Psoas muscle (tissue), 8 donors: ENCODE measurements around the gene PLA2G4C. TPM values are rescaled to one million over a fixed set of nuclear protein-coding genes. Genes with fewer than 3 reads are reported as not detected.

ENCODE experiments used
- ATAC-seq, 4 donors: fragments of 200-7000 bp; cut with Tn5 transposase; one replicate each; pipeline ENCODE4 v1.9.1; 2020; ENCODE audit warnings: moderate library complexity in 3 of 4, mild to moderate bottlenecking in 2 of 4
- DNase-seq, 2 donors: peaks; one replicate each; pipeline ENCODE4 v3.0.0-alpha.2; 2020
- H3K27ac ChIP-seq: fragments of 200-600 bp; one replicate; pipeline ENCODE4 v1.8.0; 2022
- H3K27me3 ChIP-seq, 3 donors: fragments of 200-600 bp in 1 of 3; one replicate each; pipeline versions ENCODE4 v1.6.1 to v1.8.0; 2013 to 2022; ENCODE audit warnings: low read length in 2 of 3, mild to moderate bottlenecking in 2 of 3, moderate library complexity in 1 of 3; ENCODE audit not compliant: insufficient read depth in 3 of 3
- H3K36me3 ChIP-seq, 2 donors: fragments of 200-600 bp in 1 of 2; one replicate each; pipeline versions ENCODE4 v1.6.1 to v1.8.0; 2013 to 2022; ENCODE audit warnings: low read depth in 1 of 2, mild to moderate bottlenecking in 1 of 2, moderate library complexity in 1 of 2; ENCODE audit not compliant: insufficient read depth in 1 of 2
- H3K4me1 ChIP-seq: fragments of 200-600 bp; one replicate; pipeline ENCODE4 v1.8.0; 2022
- H3K4me3 ChIP-seq: fragments of 200-600 bp; one replicate; pipeline ENCODE4 v1.8.0; 2022; ENCODE audit warnings: mild to moderate bottlenecking
- H3K9me3 ChIP-seq: fragments of 200-600 bp; one replicate; pipeline ENCODE4 v1.8.0; 2022
- WGBS, 3 donors: extraction: QIAGEN DNeasy Blood & Tissue Kit; methylation state at CpG; one replicate each; pipeline versions ENCODE4 v1.1.6 to v1.1.7; 2013; 5-methylcytosine and 5-hydroxymethylcytosine counted together
- intact Hi-C, 2 donors: fragments of 100-400 bp; cut with DNase I; formaldehyde crosslinking; loops; one replicate each; pipeline versions ENCODE4 v1.11.0 to v1.14.2; 2022
- polyA plus RNA-seq, 3 donors: library from polyadenylated mRNA; stranded (reverse); fragments of 200-250 nt; gene quantifications; one replicate each; pipeline ENCODE4 v1.2.3, GENCODE V29; 2013
- total RNA-seq, 4 donors: library from RNA; stranded (reverse); fragmentation: NEBNext Ultra II Directional in 2 of 4; extraction: Animal tissue kit (Norgen Biotek cat#: 25700) in 2 of 4; gene quantifications; one replicate each; pipeline versions ENCODE4 v1.2.1 to v1.2.4, GENCODE V29; 2021 to 2023
- TF ChIP-seq, protein P1 (sequence below): fragments of 200-600 bp; IDR thresholded peaks from one replicate; pipeline ENCODE4 v1.8.0; 2022; ENCODE audit warnings: antibody characterized with exemption
- donor health status: healthy with polysubstance abuse.
- donor health status: DM: no; HTN: no; CAD: no; lungs with moderate emphysema.
- donor health status: Bipolar disorder and iron deficiency.
- donor health status: healthy.
- donor health status: DM: yes; HTN: yes; CAD: no.
- donor health status: DM: no; HTN: no; CAD: no.
- donor health status: DM: no; HTN: no; CAD: no.
- donor health status: DM: yes; HTN: yes; CAD: no.

The PLA2G4C gene
- total and polyA plus RNA-seq, 7 donors = 11.8 to 114 (median 34.2) TPM

- no peak overlapping the region for H3K27ac ChIP-seq
- no peaks in the 10 kb centered on the region for H3K4me1 ChIP-seq
- H3K27me3 ChIP-seq = no peaks in the 10 kb centered on the region
- ATAC-seq (no peak), DNase-seq (no peak)
- no peaks in the 10 kb centered on the region for H3K9me3 ChIP-seq
- 51 to 82% (median 82%) methylated on average over 6 of the region's 6 CpGs for WGBS, 3 donors
- TF ChIP-seq, protein P1, sequence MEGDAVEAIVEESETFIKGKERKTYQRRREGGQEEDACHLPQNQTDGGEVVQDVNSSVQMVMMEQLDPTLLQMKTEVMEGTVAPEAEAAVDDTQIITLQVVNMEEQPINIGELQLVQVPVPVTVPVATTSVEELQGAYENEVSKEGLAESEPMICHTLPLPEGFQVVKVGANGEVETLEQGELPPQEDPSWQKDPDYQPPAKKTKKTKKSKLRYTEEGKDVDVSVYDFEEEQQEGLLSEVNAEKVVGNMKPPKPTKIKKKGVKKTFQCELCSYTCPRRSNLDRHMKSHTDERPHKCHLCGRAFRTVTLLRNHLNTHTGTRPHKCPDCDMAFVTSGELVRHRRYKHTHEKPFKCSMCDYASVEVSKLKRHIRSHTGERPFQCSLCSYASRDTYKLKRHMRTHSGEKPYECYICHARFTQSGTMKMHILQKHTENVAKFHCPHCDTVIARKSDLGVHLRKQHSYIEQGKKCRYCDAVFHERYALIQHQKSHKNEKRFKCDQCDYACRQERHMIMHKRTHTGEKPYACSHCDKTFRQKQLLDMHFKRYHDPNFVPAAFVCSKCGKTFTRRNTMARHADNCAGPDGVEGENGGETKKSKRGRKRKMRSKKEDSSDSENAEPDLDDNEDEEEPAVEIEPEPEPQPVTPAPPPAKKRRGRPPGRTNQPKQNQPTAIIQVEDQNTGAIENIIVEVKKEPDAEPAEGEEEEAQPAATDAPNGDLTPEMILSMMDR = no peak
- H3K36me3 ChIP-seq = no peaks in the 10 kb centered on the region
- no peak overlapping the region for H3K4me3 ChIP-seq
- intact Hi-C loops = no loop called here
Observed at GRCh38 chr19:48149430-48149829, 38.8 kb upstream of the PLA2G4C start.

GRCh38 chr19:48148576-48148975 lies 38.0 kb upstream of the PLA2G4C start:
- no peaks in the 10 kb centered on the region for H3K9me3 ChIP-seq
- intact Hi-C loops = no loop called here
- WGBS, 3 donors = 89 to 99% (median 96%) methylated on average over 9 of the region's 9 CpGs

GRCh38 chr19:48147597-48148175 lies 37.1 kb upstream of the PLA2G4C start:
- no peak for DNase-seq
- no peaks in the 10 kb centered on the region for H3K4me1 ChIP-seq
- ATAC-seq = no peak
- TF ChIP-seq, protein P1 = no peak
- H3K9me3 ChIP-seq = no peaks in the 10 kb centered on the region
- no peak overlapping the region for H3K27ac ChIP-seq
- no peaks in the 10 kb centered on the region for H3K27me3 ChIP-seq
- intact Hi-C loops = no loop called here
- H3K36me3 ChIP-seq = no peaks in the 10 kb centered on the region
- no peak overlapping the region for H3K4me3 ChIP-seq
- WGBS, 3 donors = 83 to 99% (median 96%) methylated on average over 4 of the region's 4 CpGs

More at GRCh38 chr19:48148576-48148975, 38.0 kb upstream of the PLA2G4C start:
- no peaks in the 10 kb centered on the region for H3K4me1 ChIP-seq
- no peaks in the 10 kb centered on the region for H3K36me3 ChIP-seq
- no peak overlapping the region for H3K4me3 ChIP-seq
- H3K27me3 ChIP-seq = no peaks in the 10 kb centered on the region
- H3K27ac ChIP-seq = no peak overlapping the region
- TF ChIP-seq, protein P1 = no peak
- DNase-seq (no peak), ATAC-seq (no peak)

GRCh38 chr19:48139053-48139452 lies 28.4 kb upstream of the PLA2G4C start:
- intact Hi-C loops = no loop called here
- H3K36me3 ChIP-seq = no peaks in the 10 kb centered on the region

More at GRCh38 chr19:48139053-48139452, 28.4 kb upstream of the PLA2G4C start:
- 76 to 85% (median 84%) methylated on average over 6 of the region's 6 CpGs for WGBS, 3 donors
- no peak overlapping the region for H3K27ac ChIP-seq
- ATAC-seq = no peak
- no peak for DNase-seq
- TF ChIP-seq, protein P1 = no peak
- H3K27me3 ChIP-seq = no peaks in the 10 kb centered on the region
- no peak overlapping the region for H3K4me3 ChIP-seq
- H3K9me3 ChIP-seq = no peaks in the 10 kb centered on the region
- H3K4me1 ChIP-seq = no peaks in the 10 kb centered on the region
